NCI-H82 (cell line): ENCODE results near the gene SLC25A13.
"Not testable (repeated sequence)": the region's sequence is repeated elsewhere in the genome, so short reads cannot be mapped to it uniquely, and the experiment has no call there.

ENCODE experiments used
- DNase-seq: peaks from one replicate; lab custom pipeline; 2025; lab: John Stamatoyannopoulos, UW

Gene SLC25A13

DNA sequence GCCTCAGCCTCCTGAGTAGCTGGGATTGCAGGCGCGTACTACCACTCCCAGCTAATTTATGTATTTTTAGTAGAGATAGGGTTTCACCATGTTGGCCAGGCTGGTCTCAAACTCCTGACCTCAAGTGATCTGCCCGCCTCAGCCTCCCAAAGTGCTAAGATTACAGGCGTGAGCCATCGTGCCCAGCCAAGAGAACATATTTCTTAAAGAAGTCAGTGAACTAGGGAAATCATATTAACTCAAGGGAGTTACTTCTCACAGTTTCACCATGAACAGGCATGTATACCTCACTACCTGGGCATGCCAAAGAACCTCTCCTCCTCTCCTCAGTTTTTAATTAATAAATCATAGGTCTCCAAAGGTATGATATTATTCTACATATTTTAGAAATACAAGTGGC lies 24.5 kb downstream of the SLC25A13 start:
- DNase-seq = not testable (repeated sequence)

DNA sequence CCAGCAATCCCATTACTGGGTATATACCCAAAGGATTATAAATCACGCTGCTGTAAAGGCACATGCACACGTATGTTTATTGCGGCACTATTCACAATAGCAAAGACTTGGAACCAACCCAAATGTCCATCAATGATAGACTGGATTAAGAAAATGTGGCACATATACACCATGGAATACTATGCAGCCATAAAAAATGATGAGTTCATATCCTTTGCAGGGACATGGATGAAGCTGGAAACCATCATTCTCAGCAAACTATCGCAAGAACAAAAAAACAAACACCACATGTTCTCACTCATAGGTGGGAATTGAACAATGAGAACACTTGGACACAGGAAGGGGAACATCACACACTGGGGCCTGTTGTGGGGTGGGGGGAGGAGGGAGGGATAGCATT lies 28.0 kb downstream of the SLC25A13 start:
- DNase-seq = not testable (repeated sequence)

DNA sequence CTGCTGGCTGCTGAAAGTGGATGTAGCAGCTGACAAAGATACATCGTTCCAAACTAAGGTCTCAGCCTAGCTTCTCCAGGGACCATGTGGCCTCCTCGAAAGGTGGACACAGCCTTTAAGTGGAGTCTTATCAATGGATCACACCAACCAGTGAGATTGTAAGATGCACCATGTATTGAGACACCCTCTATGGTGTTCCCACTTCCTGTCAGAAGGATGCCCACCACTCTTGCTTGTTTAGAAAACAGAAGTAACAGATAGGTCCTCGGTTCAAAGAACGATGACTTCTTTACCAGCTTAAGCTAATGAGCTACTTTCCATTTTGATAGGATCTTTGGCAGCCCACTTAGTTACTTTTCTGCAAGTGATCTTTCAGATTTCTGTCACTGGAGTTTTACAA lies 34.3 kb downstream of the SLC25A13 start:
- no peak for DNase-seq

GRCh38 chr7:96287132-96287531 lies 34.8 kb downstream of the SLC25A13 start:
- no peak for DNase-seq

DNA sequence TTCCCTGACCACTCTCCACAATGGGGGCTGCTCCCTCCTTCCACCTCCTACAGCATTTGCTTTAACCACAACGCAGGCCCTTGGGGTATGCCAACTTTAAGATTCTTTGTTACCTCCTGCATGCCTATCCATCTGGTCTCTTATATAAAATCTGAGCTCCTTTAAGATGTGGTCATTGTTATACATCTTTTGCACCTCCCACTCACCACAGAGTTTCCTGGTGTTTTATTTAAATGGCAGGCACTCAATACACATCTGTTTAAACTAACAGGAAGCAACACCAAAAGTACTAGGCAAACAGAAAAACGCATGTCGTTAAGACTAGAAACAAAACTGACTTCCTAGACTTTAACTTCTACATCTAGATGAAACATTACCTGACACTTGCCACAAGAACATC lies 36.3 kb downstream of the SLC25A13 start:
- DNase-seq = no peak

GRCh38 chr7:96284835-96285234 lies 37.1 kb downstream of the SLC25A13 start:
- DNase-seq = no peak

DNA sequence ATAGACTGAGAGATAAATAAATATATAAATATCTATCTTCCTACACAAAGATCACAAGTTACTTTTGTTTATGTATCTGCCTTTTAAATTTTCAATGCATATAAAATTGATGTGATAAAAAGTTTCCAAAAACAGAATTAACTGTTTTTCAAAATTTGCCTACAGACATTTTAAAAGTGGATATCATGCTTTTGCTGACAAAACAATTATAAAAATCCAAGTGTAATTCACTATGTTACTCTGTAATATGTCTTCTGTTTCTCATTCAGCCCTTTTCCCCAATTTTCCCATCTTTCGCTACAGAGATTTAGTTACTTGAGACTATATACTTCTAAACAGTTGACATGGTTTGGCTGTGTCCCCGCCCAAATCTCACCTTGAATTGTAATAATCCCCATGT lies 37.7 kb downstream of the SLC25A13 start:
- DNase-seq = no peak

DNA sequence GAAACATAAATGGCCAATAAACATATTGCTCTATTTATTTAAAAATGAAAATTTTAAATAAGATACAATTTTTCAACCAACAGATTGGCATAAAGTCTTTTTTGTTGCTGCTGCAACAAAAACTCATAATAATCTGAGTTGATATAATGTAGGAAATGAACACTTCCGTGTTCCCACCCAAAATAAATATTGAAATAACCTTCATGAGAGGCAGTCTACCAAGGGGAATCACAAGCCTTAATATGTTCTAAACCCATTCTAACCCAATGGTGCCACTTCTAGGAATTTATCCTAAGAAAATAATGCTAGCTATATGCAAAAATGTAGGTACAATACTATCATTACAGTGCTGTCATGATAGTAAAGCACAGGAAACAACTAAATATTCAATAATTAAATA lies 39.1 kb downstream of the SLC25A13 start:
- DNase-seq = no peak

GRCh38 chr7:96277921-96278320 lies 44.0 kb downstream of the SLC25A13 start:
- no peak for DNase-seq

- no peak for DNase-seq
Measured at GRCh38 chr7:96276019-96276418, 45.9 kb downstream of the SLC25A13 start.

GRCh38 chr7:96273716-96274115 lies 48.2 kb downstream of the SLC25A13 start:
- no peak for DNase-seq

- no peak for DNase-seq
Measured at GRCh38 chr7:96269246-96269994, 52.5 kb downstream of the SLC25A13 start.

DNA sequence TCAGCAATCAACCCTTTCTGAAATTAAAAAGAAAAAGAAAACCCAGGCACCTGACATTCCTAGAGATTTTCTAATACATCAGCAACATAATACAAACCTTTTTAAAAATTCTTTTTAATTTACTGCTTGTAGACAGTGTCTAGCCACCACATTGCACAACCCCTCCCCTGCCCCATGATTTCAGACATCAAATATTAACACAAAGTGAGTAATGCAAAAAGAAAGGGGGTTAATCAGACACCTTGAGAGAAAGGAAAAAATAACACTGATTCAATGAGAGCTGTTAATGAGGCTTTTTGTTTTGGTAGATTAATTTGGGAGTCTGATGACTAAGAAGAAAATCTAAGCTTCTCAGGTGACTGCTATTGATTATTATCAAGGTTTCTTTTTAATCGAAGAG lies 55.3 kb downstream of the SLC25A13 start:
- no peak for DNase-seq

GRCh38 chr7:96266015-96266414 lies 55.9 kb downstream of the SLC25A13 start:
- no peak for DNase-seq

DNA sequence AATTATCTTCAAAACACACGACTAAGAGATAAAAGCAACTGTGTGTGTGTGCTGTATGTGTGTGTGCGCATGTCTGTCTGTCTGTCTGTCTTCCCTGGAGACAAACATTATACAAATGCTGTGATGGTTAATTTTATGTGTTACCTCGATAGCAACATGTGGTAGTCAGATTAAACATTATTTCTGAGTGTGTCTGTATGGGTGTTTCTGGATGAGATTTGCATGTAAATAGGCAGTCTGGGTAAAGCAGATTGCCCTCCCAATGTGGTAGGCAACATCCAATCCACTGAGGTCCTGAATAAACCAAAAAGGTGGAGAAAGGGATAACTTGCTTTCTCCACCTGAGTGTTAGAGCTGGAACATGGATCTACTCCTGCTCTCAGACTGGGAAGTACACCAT lies 67.9 kb downstream of the SLC25A13 start:
- DNase-seq = no peak

DNA sequence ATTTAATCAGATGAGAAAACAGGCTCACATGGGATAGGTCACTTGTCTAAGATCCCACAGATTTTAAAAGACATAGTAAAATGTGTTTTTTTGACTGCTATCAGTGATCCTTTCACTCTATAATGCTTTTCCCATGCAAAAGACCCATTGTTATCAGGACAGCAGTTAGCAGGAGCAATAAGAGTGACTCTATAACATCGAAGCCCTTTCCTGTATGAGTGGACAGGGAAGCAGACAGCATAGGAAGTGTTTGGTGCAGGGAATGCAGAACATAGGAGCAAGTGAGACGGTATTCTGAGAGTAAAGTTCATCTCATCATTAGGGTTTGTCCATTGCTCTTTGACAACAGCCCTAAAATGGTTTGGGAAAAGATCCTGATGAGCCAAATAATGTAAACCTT lies 68.5 kb downstream of the SLC25A13 start:
- DNase-seq = no peak

GRCh38 chr7:96250776-96251361 lies 71.0 kb downstream of the SLC25A13 start:
- DNase-seq = no peak

- DNase-seq = no peak
Measured at GRCh38 chr7:96248405-96248804, 73.5 kb downstream of the SLC25A13 start.

- no peak for DNase-seq
Measured at GRCh38 chr7:96246919-96247318, 75.0 kb downstream of the SLC25A13 start.

DNA sequence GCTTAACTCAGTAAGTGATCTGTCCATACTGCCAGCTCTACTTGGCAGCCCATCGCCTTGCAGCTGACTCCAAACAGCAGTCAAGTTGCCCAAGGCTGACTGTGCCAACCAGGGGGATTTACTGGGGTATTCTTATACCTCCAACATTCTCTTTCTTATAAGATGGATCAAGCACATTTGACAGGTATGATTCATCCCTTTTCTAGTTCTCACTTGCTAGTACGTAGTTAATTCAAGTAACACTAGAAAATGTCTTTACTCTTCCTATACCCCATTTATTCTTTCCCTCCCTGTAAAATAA lies 77.0 kb downstream of the SLC25A13 start:
- no peak for DNase-seq

- DNase-seq = no peak
Measured at GRCh38 chr7:96244244-96244991, 77.5 kb downstream of the SLC25A13 start.

- no peak for DNase-seq
Measured at GRCh38 chr7:96243241-96243640, 78.7 kb downstream of the SLC25A13 start.

GRCh38 chr7:96241855-96242254 lies 80.0 kb downstream of the SLC25A13 start:
- DNase-seq = no peak
